SJCRH30 (cell line): ENCODE data around the gene PICALM. TPM values are rescaled to one million over a fixed set of nuclear protein-coding genes. Genes with fewer than 3 reads are reported as not detected.
"Not testable (repeated sequence)": the region's sequence is repeated elsewhere in the genome, so short reads cannot be mapped to it uniquely, and the experiment has no call there.

Experiments used
- DNase-seq, 2 experiments: peaks; one replicate each; pipeline ENCODE4 v3.0.0-alpha.2; 2015 to 2020
- H3K27ac ChIP-seq: fragments of 250-450 bp; sonication (Bioruptor Pico); 2 replicates; pipeline ENCODE4 v1.5.1; 2020; ENCODE audit warnings: mild to moderate bottlenecking, moderate library complexity
- H3K27me3 ChIP-seq: fragments of 250-450 bp; sonication (Bioruptor Pico); 2 replicates; pipeline ENCODE4 v1.5.1; 2020; ENCODE audit warnings: mild to moderate bottlenecking, moderate library complexity
- H3K36me3 ChIP-seq: fragments of 250-450 bp; sonication (Bioruptor Pico); 2 replicates; pipeline ENCODE4 v1.5.1; 2020; ENCODE audit warnings: mild to moderate bottlenecking, moderate library complexity
- H3K4me1 ChIP-seq: fragments of 250-450 bp; sonication (Bioruptor Pico); 2 replicates; pipeline ENCODE4 v1.5.1; 2020; ENCODE audit warnings: mild to moderate bottlenecking, moderate library complexity
- H3K4me3 ChIP-seq: fragments of 250-450 bp; sonication (Bioruptor Pico); 2 replicates; pipeline ENCODE4 v1.5.1; 2020; ENCODE audit warnings: mild to moderate bottlenecking, moderate library complexity
- H3K9me3 ChIP-seq: fragments of 250-450 bp; sonication (Bioruptor Pico); replicated peaks from 2 replicates; pipeline ENCODE4 v1.5.1; 2020; ENCODE audit warnings: mild to moderate bottlenecking, moderate library complexity
- total RNA-seq: library from RNA; depleted of rRNA; stranded (reverse); fragments of >200 nt; shearing (Covaris generic); gene quantifications from 2 replicates; pipeline ENCODE4 v1.2.3, GENCODE V29; 2014; rRNA removed

The PICALM gene, protein sequence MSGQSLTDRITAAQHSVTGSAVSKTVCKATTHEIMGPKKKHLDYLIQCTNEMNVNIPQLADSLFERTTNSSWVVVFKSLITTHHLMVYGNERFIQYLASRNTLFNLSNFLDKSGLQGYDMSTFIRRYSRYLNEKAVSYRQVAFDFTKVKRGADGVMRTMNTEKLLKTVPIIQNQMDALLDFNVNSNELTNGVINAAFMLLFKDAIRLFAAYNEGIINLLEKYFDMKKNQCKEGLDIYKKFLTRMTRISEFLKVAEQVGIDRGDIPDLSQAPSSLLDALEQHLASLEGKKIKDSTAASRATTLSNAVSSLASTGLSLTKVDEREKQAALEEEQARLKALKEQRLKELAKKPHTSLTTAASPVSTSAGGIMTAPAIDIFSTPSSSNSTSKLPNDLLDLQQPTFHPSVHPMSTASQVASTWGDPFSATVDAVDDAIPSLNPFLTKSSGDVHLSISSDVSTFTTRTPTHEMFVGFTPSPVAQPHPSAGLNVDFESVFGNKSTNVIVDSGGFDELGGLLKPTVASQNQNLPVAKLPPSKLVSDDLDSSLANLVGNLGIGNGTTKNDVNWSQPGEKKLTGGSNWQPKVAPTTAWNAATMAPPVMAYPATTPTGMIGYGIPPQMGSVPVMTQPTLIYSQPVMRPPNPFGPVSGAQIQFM
- total RNA-seq, result 221 and 242 TPM in 2 replicates

DNA sequence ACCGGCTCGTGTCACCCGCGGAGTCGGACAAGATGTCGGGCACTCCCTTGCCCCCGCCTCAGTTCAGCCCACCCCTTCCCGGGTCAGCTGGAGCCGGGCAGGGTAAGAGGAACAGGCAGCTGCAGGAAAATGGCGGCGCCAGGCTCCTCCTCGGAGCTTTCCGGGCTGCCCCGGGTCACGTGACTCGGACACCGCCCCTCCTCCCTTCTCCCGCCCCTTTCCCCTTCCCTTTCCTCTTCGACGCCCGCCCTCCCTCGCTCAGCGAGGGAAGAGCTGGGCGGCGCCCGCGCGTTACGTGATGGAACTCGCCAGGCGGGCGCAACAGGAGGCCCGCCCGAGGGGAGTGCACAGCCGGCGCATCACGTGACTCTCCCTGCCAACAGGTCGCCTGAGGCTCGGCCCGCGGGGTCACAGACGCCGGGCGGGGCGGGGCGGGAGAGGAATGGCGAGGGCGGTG, at the start of gene PICALM:
PICALM (minus strand) TSS at position 134 of the 457 bp plus-strand sequence. CDS start 304 bp downstream, outside the sequence.
- Histone ChIP-seq H3K27ac (peak within 1 kb of the TSS; percentile 99), H3K36me3 (no peaks in the 10 kb centered on the region), H3K4me1 (peaks cover 18% of the 10 kb centered on the region), H3K27me3 (no peaks in the 10 kb centered on the region), H3K4me3 (peak within 1 kb of the TSS; percentile 74), H3K9me3 (no peaks in the 10 kb centered on the region)
- DNase-seq, result peak; percentile 100

DNA sequence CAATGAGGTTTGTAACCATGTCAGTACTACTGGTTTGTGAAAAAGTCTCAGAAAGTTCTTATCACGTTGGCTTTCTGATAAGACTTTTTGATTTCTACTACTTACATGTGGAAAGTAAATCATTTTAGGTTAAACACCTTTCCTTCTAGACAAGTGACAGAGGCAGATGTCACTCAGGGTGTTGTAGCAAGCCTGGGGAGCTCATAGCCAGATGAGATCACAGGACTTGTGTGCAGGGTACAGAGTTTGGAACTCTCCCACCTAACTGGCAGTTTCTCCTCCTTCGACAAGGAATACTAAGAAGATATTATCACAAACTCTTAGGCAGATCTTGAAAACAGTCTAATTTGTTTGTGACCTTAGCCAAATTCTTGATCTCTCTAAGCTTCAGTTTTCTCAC, 49.4 kb upstream of the PICALM start:
- no peak for DNase-seq
- Histone ChIP-seq H3K27ac (no peak overlapping the region), H3K36me3 (no peaks in the 10 kb centered on the region), H3K4me1 (no peaks in the 10 kb centered on the region), H3K27me3 (no peaks in the 10 kb centered on the region), H3K4me3 (no peak overlapping the region), H3K9me3 (no peaks in the 10 kb centered on the region; the same call in 1 of the 2 replicates)

DNA sequence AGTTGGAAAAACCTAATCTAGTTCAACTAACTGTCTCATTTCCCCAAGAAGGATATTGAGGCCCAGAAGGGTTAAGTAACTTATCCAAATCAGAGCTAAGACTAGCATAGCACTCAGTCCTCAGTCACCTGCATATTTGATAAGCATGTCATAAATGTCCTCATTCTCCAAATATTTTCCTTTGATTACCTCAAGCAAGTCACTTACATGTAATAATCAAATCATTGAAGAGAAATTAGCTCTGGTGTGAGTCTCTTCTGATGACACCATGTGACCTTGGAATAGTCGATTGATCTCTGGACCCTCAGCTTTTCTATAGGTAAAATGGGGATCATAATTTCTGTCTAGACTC, 48.8 kb upstream of the PICALM start:
- no peak overlapping the region for H3K27ac ChIP-seq

DNA sequence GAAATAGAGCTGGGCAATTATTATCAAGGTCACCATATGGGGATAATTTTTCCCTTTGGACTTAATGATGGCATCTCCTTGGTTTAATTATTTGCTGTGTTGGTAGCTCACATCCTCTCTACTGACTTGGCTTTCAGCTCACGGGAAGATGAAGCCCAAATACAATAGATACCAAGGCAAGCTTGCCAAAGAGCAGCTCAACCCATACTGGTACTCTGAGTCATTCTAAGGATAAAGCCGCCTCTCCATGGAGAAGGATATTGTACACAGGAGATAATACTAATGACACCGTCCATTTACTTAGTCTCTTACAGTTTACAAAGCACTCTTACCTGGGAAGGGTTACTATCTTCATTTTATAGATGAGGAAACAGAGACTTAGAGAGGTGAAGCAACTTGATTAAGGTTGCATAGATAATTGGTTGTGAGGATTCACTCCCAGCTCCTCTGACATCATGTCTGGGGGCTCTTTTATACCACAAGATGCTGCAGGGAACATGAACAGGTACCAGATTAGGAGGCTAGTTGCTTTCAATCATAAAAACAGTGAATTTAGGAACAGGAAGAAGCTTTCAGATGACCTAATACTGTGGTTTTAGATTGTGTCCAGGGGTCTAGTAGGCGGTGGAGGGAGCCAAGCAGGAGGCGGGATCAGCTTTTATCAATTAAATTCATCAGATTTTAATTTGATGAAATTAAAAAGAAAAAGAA, 48.3 kb upstream of the PICALM start:
- Histone ChIP-seq H3K4me1 (no peaks in the 10 kb centered on the region), H3K27ac (no peak overlapping the region), H3K9me3 (no peaks in the 10 kb centered on the region; the same call in 1 of the 2 replicates), H3K27me3 (no peaks in the 10 kb centered on the region), H3K36me3 (no peaks in the 10 kb centered on the region), H3K4me3 (no peak overlapping the region)
- DNase-seq, result no peak

More for the DNA sequence above, 48.8 kb upstream of the PICALM start:
- Histone ChIP-seq H3K36me3 (no peaks in the 10 kb centered on the region), H3K27me3 (no peaks in the 10 kb centered on the region), H3K9me3 (no peaks in the 10 kb centered on the region; the same call in 1 of the 2 replicates), H3K4me1 (no peaks in the 10 kb centered on the region), H3K4me3 (no peak overlapping the region)
- no peak for DNase-seq

DNA sequence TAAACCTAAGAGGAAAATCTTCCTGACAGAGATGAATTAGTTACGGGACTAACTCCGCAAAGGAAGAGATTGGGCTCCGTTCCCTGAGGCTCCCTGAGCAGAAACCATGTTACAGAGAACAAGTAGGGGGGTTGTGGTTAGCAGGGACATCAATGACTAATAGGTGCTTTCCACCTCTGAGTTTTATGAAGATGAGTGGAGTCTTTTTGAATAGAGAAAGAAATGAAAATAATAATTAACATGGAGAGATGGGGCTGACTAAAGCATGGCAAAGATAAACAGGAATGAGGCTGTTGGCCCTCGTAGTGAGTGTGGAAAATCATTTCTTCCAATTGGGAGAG, 47.5 kb upstream of the PICALM start:
- peak in 1 of 2 experiments; percentile 20 for DNase-seq

DNA sequence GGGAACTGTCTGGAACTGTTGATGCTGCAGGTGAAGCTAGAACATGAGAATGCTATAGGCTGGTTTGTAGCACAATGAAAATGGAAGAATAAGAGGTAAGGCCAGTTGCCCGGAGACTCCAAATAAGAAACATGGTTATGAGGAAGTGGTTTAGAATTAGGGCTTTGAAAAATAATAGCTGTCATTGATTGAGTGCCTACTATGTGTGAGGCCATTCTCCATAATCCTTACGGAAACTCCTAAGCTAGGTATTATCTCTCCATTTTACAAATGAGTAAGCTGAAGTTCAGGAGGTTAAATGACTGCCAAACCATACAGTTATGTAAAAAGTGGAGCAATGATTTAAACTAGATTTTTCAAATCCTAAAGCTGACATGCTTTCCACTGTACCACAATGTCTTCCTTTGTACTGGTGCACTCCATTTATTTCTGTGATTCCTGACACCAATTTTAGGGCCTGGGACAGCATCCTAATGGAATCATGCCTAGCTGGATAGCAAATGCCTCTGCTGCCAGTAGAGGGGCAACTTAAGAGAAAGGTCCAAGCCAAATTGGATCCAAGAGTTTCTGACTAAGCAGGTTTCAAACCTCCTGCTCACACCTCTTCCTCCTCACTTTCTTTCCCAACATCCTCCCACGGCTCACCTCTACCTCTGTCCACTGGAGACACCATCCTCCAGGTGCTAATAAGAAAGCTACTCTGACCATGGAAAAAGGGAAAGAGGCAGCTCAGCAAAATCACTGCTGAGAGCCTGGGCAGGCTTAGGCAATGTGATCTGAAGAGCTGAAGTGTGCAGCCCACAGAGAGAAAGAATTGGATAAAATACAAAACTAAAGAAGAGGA, 46.9 kb upstream of the PICALM start:
- no peak overlapping the region for H3K27ac ChIP-seq
- H3K27me3 ChIP-seq, result no peaks in the 10 kb centered on the region
- DNase-seq, result no peak
- H3K4me3 ChIP-seq, result no peak overlapping the region
- no peaks in the 10 kb centered on the region; the same call in 1 of the 2 replicates for H3K9me3 ChIP-seq
- H3K36me3 ChIP-seq, result no peaks in the 10 kb centered on the region
- no peaks in the 10 kb centered on the region for H3K4me1 ChIP-seq

More for the DNA sequence above, 47.5 kb upstream of the PICALM start:
- H3K36me3 ChIP-seq, result no peaks in the 10 kb centered on the region
- no peaks in the 10 kb centered on the region for H3K27me3 ChIP-seq
- H3K27ac ChIP-seq, result no peak overlapping the region
- no peaks in the 10 kb centered on the region for H3K4me1 ChIP-seq
- no peak overlapping the region for H3K4me3 ChIP-seq
- no peaks in the 10 kb centered on the region; the same call in 1 of the 2 replicates for H3K9me3 ChIP-seq

DNA sequence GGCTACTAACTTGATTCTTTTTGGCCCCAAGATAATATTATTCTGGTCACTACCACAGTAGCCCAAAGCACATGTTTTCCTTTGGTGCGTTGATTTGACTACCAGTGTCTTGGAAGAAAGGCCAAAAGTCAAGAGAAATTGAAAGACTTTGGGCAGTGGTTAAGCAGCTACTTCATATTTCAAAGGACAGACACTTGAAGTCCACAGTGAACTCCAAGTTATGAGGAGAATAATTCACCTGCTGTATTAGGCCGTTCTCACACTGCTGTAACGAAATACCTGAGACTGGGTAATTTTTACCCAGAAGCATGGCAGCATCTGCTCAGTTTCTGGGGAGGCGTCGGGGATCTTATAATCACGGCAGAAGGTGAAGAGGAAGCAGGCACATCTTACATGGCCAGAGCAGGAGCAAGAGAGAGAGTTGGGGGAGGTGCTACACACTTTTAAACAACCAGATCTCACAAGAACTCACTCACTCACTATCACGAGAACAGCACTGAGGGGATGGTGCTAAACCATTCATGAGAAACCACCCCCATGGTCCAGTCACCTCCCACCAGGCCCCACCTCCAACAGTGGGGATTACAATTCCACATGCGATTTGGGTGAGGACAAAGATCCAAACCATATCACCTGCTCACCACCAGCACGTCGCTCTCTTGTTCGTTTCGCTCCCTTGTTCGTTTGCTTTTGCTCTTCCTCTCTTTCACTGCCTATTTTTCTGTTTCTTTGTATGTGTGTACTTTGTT, 40.2 kb upstream of the PICALM start:
- H3K4me3 ChIP-seq, result no peak overlapping the region
- no peak for DNase-seq

DNA sequence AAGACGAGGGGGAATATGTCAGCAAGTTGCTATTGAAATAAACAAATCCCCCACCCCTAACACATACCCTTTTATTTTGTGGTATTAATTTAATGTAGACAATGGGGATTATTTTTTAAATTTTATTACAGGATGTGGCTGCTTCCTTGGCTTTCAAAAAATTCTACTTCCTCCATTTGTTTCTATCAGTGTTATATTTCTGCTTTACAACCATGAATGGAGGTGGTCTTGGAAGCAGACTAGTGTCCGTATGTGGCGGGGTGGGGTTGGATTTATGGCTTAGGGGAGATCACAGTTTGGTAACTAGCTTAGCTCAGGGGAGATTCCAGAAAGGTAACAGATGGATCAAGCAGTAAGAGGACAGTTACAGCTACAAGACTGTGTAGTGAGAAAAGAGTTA, 39.3 kb upstream of the PICALM start:
- Histone ChIP-seq H3K9me3 (no peaks in the 10 kb centered on the region), H3K4me3 (no peak overlapping the region), H3K27me3 (no peaks in the 10 kb centered on the region), H3K27ac (no peak overlapping the region), H3K4me1 (no peaks in the 10 kb centered on the region), H3K36me3 (no peaks in the 10 kb centered on the region)
- DNase-seq, result no peak

More for the DNA sequence above, 40.2 kb upstream of the PICALM start:
- Histone ChIP-seq H3K27ac (no peak overlapping the region), H3K9me3 (no peaks in the 10 kb centered on the region; the same call in 1 of the 2 replicates), H3K27me3 (no peaks in the 10 kb centered on the region), H3K36me3 (no peaks in the 10 kb centered on the region), H3K4me1 (no peaks in the 10 kb centered on the region)

DNA sequence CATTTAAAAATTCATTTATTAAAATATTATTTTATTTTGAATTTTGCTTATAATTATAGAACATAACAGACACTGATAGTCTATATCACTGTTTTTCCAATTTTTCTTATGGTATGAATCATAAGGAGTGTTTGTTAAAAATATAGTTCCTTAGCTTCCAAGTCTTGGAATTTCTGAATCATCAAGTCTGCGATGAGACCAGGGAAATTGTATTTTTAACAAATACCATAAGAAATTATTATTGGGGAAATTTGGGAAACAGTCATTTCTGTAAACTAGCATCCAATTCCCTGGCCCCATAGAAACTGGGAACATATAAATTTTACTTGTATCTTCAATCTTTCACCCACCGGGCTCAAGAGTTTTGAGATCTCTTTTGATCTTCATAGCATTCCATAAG, 38.0 kb upstream of the PICALM start:
- Histone ChIP-seq H3K27ac (no peak overlapping the region), H3K36me3 (no peaks in the 10 kb centered on the region), H3K4me1 (no peaks in the 10 kb centered on the region), H3K9me3 (no peaks in the 10 kb centered on the region), H3K4me3 (no peak overlapping the region), H3K27me3 (no peaks in the 10 kb centered on the region)
- no peak for DNase-seq

DNA sequence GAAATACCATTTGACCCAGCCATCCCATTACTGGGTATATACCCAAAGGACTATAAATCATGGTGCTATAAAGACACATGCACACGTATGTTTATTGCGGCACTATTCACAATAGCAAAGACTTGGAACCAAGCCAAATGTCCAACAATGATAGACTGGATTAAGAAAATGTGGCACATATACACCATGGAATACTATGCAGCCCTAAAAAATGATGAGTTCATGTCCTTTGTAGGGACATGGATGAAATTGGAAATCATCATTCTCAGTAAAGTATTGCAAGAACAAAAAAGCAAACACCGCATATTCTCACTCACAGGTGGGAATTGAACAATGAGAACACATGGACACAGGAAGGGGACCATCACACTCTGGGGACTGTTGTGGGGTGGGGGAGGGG, 37.1 kb upstream of the PICALM start:
- not testable (repeated sequence) for H3K4me1 ChIP-seq, H3K27me3 ChIP-seq, H3K9me3 ChIP-seq, H3K36me3 ChIP-seq, DNase-seq, H3K27ac ChIP-seq, H3K4me3 ChIP-seq

DNA sequence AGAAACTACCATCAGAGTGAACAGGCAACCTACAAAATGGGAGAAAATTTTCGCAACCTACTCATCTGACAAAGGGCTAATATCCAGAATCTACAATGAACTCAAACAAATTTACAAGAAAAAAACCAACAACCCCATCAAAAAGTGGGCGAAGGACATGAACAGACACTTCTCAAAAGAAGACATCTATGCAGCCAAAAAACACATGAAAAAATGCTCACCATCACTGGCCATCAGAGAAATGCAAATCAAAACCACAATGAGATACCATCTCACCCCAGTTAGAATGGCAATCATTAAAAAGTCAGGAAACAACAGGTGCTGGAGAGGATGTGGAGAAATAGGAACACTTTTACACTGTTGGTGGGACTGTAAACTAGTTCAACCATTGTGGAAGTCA, 36.7 kb upstream of the PICALM start:
- H3K4me3 ChIP-seq, H3K27me3 ChIP-seq, DNase-seq, H3K4me1 ChIP-seq, H3K9me3 ChIP-seq, H3K36me3 ChIP-seq, H3K27ac ChIP-seq: not testable (repeated sequence)

DNA sequence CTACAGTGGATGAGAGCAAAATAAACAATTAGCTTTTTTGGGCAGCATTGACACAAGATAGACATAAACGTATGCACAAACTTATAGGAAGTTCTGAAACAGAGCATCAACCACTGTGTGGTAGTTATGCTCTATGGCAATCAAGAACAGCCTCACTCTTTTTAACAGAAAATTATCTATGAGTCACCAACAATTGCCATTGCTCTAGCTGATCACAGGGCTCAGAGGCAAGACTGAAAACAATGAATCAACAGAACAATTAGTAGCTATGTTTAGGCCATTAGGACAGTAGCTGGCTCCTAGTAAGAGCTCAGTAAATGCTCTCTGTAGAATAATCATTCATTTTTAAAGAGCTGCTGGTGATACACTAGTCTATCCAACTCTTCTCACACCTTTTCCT, 34.9 kb upstream of the PICALM start:
- Histone ChIP-seq H3K4me3 (no peak overlapping the region), H3K27ac (no peak overlapping the region), H3K9me3 (no peaks in the 10 kb centered on the region), H3K36me3 (no peaks in the 10 kb centered on the region), H3K27me3 (no peaks in the 10 kb centered on the region), H3K4me1 (no peaks in the 10 kb centered on the region)
- no peak for DNase-seq

DNA sequence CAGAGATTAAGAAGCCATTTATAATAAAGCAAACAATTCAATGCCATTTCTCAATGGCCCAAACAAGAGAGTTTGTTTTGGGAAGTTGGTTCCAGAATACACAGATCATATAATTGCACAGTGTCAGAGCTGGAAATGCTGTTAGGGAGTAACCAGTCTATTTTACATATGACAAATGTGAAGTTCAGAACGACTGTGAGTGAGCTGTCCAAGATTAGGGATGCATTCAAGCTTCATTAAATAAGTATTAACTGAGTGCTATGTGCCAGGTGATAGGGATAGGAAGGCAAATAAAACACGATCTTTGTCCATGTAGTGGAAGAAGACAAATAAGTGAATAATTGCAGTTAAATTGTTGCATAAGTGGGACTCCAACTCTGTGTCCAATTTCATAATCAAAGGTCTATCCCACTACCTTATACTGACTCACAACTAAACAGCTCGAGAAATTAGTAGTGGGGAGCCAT, 33.1 kb upstream of the PICALM start:
- Histone ChIP-seq H3K4me3 (no peak overlapping the region), H3K4me1 (no peaks in the 10 kb centered on the region), H3K9me3 (no peaks in the 10 kb centered on the region), H3K27me3 (no peaks in the 10 kb centered on the region), H3K36me3 (no peaks in the 10 kb centered on the region), H3K27ac (no peak overlapping the region)
- no peak for DNase-seq

DNA sequence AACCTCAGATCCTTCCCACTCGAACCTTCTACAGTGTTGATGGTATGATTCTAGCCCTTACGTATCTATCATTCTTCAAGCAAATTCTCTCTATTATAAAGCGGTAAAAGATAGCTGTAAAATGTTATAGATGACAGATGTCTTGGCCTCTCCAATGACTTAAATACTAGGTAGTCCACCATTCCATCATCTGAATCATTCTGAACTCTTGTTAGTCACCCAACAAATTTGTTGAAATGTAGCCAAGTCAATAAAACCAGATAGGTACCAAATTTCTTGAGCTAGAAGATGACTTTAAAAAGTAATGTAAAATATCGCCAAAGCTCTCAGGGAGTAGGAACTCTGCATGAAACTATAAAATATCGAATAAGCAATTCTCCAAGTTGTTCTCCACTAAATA, 32.6 kb upstream of the PICALM start:
- H3K4me1 ChIP-seq, result no peaks in the 10 kb centered on the region
- no peak overlapping the region for H3K4me3 ChIP-seq
- H3K27me3 ChIP-seq, result no peaks in the 10 kb centered on the region
- no peaks in the 10 kb centered on the region for H3K36me3 ChIP-seq
- no peak overlapping the region for H3K27ac ChIP-seq
- no peaks in the 10 kb centered on the region for H3K9me3 ChIP-seq
- DNase-seq, result no peak
